OCI-LY3 (cell line): Measurements from ENCODE around the gene NHLRC4.

ENCODE experiments used
- EZH2phosphoT487 ChIP-seq: fragments of 200-600 bp; shearing (Covaris generic); IDR thresholded peaks from 2 replicates; pipeline ENCODE4 v1.6.1; 2018; ENCODE audit warnings: antibody characterized with exemption, mixed run types, low read depth
- TF ChIP-seq, protein P1 (sequence below): fragments of 200-600, 300-600 bp; sonication (generic); IDR thresholded peaks from 2 replicates; pipeline ENCODE4 v1.5.1; 2014; ENCODE audit warnings: antibody characterized with exemption, low read length, low read depth

DNA sequence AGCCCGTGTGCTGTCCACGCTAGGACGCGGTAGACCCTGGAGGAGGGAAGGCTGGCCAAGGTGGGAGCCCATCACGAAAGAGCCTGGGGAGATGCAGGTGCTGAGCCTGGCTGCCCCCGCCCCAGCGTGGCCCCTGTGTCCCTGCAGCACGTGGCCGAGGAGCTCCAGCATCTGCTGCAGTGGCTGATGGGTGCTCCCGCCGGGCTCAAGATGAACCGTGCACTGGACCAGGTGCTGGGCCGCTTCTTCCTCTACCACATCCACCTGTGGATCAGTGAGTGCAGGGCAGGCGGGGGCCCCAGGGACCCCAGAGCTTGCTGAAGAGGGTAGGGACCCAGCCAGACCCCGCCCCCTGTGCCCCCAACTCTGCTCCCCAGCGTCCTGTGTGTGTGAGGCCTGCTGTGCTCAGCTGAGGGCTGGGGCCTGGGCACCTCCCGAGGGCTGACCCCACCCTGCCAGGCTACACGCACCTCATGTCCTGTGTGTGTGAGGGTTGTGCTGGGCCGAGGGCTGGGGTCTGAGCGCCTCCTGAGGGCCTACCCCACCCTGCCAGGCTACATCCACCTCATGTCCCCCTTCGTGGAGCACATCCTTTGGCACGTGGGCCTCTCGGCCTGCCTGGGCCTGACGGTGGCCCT, 11.5 kb downstream of the NHLRC4 start:
- TF ChIP-seq, protein P1, sequence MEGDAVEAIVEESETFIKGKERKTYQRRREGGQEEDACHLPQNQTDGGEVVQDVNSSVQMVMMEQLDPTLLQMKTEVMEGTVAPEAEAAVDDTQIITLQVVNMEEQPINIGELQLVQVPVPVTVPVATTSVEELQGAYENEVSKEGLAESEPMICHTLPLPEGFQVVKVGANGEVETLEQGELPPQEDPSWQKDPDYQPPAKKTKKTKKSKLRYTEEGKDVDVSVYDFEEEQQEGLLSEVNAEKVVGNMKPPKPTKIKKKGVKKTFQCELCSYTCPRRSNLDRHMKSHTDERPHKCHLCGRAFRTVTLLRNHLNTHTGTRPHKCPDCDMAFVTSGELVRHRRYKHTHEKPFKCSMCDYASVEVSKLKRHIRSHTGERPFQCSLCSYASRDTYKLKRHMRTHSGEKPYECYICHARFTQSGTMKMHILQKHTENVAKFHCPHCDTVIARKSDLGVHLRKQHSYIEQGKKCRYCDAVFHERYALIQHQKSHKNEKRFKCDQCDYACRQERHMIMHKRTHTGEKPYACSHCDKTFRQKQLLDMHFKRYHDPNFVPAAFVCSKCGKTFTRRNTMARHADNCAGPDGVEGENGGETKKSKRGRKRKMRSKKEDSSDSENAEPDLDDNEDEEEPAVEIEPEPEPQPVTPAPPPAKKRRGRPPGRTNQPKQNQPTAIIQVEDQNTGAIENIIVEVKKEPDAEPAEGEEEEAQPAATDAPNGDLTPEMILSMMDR: no peak
- no peak for TF ChIP-seq EZH2phosphoT487
